Ishikawa (cell line): ENCODE data around the gene VDR.

Experiments used
- CEBPB ChIP-seq: IDR thresholded peaks from 2 replicates; pipeline ENCODE4 v1.6.1; 2012
- CREB1 ChIP-seq: IDR thresholded peaks from 2 replicates; pipeline ENCODE4 v1.6.1; 2012; ENCODE audit warnings: low read depth
- EGR1 ChIP-seq: IDR thresholded peaks from 2 replicates; pipeline ENCODE4 v1.6.1; 2012
- EP300 ChIP-seq: IDR thresholded peaks from 2 replicates; pipeline ENCODE4 v1.6.1; 2012; ENCODE audit warnings: borderline replicate concordance
- FOXM1 ChIP-seq: IDR thresholded peaks from 2 replicates; pipeline ENCODE4 v1.6.1; 2012; ENCODE audit warnings: low read depth, borderline replicate concordance
- NFIC ChIP-seq: IDR thresholded peaks from 2 replicates; pipeline ENCODE4 v1.6.1; 2012
- RAD21 ChIP-seq: IDR thresholded peaks from 2 replicates; pipeline ENCODE4 v1.6.1; 2012; ENCODE audit warnings: low read depth
- TAF1 ChIP-seq: IDR thresholded peaks from 2 replicates; pipeline ENCODE4 v1.6.1; 2012; ENCODE audit warnings: low read depth, mild to moderate bottlenecking
- TCF12 ChIP-seq: IDR thresholded peaks from 2 replicates; pipeline ENCODE4 v1.6.1; 2012; ENCODE audit warnings: low read depth
- TEAD4 ChIP-seq: IDR thresholded peaks from 2 replicates; pipeline ENCODE4 v1.6.1; 2012
- YY1 ChIP-seq: IDR thresholded peaks from 2 replicates; pipeline ENCODE4 v1.6.1; 2012; ENCODE audit warnings: low read depth
- ZBTB7A ChIP-seq: IDR thresholded peaks from 2 replicates; pipeline ENCODE4 v1.6.1; 2012; ENCODE audit warnings: low read depth
- TF ChIP-seq, protein P1 (sequence below): IDR thresholded peaks from 2 replicates; pipeline ENCODE4 v1.6.1; 2012; ENCODE audit warnings: low read depth, mild to moderate bottlenecking
- TF ChIP-seq, protein P2 (sequence below): IDR thresholded peaks from 2 replicates; pipeline ENCODE4 v1.6.1; 2012
- TF ChIP-seq, protein P3 (sequence below): IDR thresholded peaks from 2 replicates; pipeline ENCODE4 v1.6.1; 2012

VDR gene

DNA sequence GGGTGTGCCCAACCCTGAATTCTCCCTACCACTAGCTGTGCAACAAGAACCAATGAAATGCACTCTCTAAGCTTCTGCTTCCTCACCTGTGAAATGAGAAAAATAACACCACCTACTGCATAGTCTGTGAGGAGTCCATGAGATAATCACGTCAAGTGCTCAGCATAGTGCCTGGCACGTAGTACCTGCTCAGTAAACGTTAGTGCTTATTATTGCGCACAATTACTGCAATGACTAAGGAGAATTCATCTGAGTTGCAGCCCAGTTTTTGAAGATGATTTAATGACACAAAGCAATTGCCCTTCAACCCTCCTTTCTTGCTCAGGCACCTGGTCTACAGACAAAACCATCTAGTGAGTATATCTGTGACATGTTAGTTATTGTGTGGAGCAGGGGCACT, 8.8 kb downstream of the VDR start:
- no peak for TF ChIP-seq YY1
- TF ChIP-seq, protein P1, sequence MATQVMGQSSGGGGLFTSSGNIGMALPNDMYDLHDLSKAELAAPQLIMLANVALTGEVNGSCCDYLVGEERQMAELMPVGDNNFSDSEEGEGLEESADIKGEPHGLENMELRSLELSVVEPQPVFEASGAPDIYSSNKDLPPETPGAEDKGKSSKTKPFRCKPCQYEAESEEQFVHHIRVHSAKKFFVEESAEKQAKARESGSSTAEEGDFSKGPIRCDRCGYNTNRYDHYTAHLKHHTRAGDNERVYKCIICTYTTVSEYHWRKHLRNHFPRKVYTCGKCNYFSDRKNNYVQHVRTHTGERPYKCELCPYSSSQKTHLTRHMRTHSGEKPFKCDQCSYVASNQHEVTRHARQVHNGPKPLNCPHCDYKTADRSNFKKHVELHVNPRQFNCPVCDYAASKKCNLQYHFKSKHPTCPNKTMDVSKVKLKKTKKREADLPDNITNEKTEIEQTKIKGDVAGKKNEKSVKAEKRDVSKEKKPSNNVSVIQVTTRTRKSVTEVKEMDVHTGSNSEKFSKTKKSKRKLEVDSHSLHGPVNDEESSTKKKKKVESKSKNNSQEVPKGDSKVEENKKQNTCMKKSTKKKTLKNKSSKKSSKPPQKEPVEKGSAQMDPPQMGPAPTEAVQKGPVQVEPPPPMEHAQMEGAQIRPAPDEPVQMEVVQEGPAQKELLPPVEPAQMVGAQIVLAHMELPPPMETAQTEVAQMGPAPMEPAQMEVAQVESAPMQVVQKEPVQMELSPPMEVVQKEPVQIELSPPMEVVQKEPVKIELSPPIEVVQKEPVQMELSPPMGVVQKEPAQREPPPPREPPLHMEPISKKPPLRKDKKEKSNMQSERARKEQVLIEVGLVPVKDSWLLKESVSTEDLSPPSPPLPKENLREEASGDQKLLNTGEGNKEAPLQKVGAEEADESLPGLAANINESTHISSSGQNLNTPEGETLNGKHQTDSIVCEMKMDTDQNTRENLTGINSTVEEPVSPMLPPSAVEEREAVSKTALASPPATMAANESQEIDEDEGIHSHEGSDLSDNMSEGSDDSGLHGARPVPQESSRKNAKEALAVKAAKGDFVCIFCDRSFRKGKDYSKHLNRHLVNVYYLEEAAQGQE, result no peak
- TF ChIP-seq EP300, result no peak
- TF ChIP-seq, protein P2, sequence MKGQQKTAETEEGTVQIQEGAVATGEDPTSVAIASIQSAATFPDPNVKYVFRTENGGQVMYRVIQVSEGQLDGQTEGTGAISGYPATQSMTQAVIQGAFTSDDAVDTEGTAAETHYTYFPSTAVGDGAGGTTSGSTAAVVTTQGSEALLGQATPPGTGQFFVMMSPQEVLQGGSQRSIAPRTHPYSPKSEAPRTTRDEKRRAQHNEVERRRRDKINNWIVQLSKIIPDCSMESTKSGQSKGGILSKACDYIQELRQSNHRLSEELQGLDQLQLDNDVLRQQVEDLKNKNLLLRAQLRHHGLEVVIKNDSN, result no peak
- TF ChIP-seq, protein P3, sequence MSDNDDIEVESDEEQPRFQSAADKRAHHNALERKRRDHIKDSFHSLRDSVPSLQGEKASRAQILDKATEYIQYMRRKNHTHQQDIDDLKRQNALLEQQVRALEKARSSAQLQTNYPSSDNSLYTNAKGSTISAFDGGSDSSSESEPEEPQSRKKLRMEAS, result no peak
- no peak for TF ChIP-seq TEAD4
- TF ChIP-seq NFIC, result no peak
- TF ChIP-seq CREB1, result no peak
- no peak for TF ChIP-seq RAD21
- no peak for TF ChIP-seq ZBTB7A
- TF ChIP-seq FOXM1, result no peak

DNA sequence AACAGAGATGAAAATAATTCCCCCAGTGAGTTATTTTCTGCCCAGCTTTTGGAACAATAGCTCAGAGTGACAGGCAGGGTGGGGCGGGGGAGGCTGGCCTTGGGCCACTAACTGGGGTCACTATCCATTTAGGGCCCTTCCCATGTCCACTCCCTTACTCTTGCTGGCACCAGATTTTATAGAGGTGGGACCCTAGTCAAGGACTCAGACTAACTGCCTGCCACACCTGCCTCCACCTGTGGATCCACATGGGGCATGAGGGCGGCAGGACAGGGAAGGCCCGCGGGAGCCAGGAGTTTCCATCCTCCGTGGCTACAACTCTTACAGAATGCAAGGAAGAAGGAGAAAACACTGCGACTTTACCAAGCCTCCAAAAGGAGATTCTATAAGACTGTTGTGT, 10.1 kb downstream of the VDR start:
- TF ChIP-seq NFIC, result no peak
- TF ChIP-seq, protein P1, result no peak
- no peak for TF ChIP-seq FOXM1
- TF ChIP-seq TEAD4, result no peak
- TF ChIP-seq, protein P3, result no peak

DNA sequence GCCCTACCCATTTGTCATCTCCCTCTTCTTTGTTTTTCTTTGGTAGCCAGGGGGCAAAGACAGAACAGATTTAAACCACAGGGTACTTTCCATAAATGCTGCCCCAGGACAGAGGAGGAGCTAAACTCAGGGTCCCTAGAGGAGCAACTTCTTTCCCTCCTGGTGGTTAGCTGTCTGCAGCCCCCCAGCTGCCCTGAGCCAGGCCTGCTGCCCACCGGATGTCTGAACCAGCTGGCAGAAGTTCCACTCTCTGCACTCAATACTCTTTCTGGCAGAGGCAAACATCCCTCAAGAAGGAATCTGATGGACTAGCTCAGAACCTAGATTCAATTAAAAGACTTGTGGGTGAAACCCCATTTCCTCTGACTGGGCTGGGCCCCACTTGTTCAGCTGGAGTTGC, 10.7 kb downstream of the VDR start:
- TF ChIP-seq TAF1 (no peak), ZBTB7A (no peak), CREB1 (no peak), YY1 (no peak), FOXM1 (no peak), EP300 (no peak), CEBPB (no peak), TCF12 (no peak), NFIC (no peak), RAD21 (no peak), EGR1 (no peak), TEAD4 (no peak)
- TF ChIP-seq, protein P3, result no peak
- TF ChIP-seq, protein P2, result no peak
- TF ChIP-seq, protein P1, result no peak

DNA sequence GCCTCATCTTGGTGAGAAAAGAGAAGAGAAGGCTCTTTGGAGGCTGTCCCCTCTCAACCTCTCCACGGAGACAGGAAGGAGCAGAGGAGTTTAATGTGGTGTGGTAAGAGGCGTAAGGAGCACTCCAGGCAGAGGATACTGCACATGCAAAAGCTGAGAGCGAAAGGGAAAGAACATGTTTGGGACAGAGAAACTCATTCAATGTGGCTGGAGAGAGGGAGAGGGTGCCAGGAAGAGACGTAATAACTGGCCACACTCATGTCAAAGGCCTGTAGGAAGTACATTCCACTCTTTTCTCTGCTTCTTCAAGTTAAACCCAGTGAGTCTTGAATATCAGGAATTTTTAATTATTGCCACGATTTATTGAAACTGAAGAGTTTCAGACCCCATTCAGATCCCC, 12.0 kb downstream of the VDR start:
- TF ChIP-seq EP300 (no peak), EGR1 (no peak), NFIC (no peak), ZBTB7A (no peak), FOXM1 (no peak), CEBPB (no peak), YY1 (no peak), TEAD4 (no peak), TAF1 (no peak), TCF12 (no peak), RAD21 (no peak), CREB1 (no peak)
- TF ChIP-seq, protein P3, result no peak
- TF ChIP-seq, protein P2, result no peak
- TF ChIP-seq, protein P1, result no peak
